Mesothelial cell of epicardium (in vitro differentiated cells): Measurements from ENCODE around the gene ATG2A. TPM values are rescaled to one million over a fixed set of nuclear protein-coding genes. Genes with fewer than 3 reads are reported as not detected.

Source experiments
- DNase-seq, 2 experiments: peaks; one replicate each; pipeline ENCODE4 v3.0.0; 2021; ENCODE audit warnings: low spot score in 2 of 2; ENCODE audit not compliant: unreplicated experiment in 2 of 2
- H3K27ac Mint-ChIP-seq: 2 replicates; pipeline ENCODE4 v1.8.0; 2021; ENCODE audit warnings: mixed read lengths
- H3K27me3 Mint-ChIP-seq: 2 replicates; pipeline ENCODE4 v1.8.0; 2021; ENCODE audit warnings: low read depth, mixed read lengths
- H3K36me3 Mint-ChIP-seq: 2 replicates; pipeline ENCODE4 v1.8.0; 2021; ENCODE audit warnings: mixed read lengths
- H3K4me1 Mint-ChIP-seq: 2 replicates; pipeline ENCODE4 v1.8.0; 2021; ENCODE audit warnings: mixed read lengths
- H3K4me3 Mint-ChIP-seq: 2 replicates; pipeline ENCODE4 v1.8.0; 2021; ENCODE audit warnings: mild to moderate bottlenecking, moderate library complexity, mixed read lengths
- H3K9me3 Mint-ChIP-seq: 2 replicates; pipeline ENCODE4 v1.8.0; 2021; ENCODE audit warnings: mixed read lengths
- CTCF ChIP-seq: fragments of 200-600 bp; sonication (generic); IDR thresholded peaks from one replicate; pipeline ENCODE4 v1.5.0; 2021; ENCODE audit warnings: antibody characterized with exemption; ENCODE audit not compliant: unreplicated experiment
- total RNA-seq: library from RNA; stranded (reverse); gene quantifications from 3 replicates; pipeline ENCODE4 v1.2.1, GENCODE V29; 2021

The ATG2A gene
- total RNA-seq, 1 donor from 2014 or later, result 31.7 TPM

GRCh38 chr11:64856382-64857227, 60.4 kb downstream of the ATG2A start:
- no peak for TF ChIP-seq CTCF
- H3K27ac Mint-ChIP-seq, result no peak overlapping the region
- DNase-seq, result no peak
- peaks cover 1% of the 10 kb centered on the region for H3K4me1 Mint-ChIP-seq
- no peaks in the 10 kb centered on the region for H3K9me3 Mint-ChIP-seq
- H3K36me3 Mint-ChIP-seq, result peaks cover 12% of the 10 kb centered on the region
- no peak overlapping the region for H3K4me3 Mint-ChIP-seq
- no peaks in the 10 kb centered on the region for H3K27me3 Mint-ChIP-seq

- no peak for TF ChIP-seq CTCF
- Mint-ChIP-seq H3K4me1 (peaks cover 1% of the 10 kb centered on the region), H3K36me3 (peaks cover 12% of the 10 kb centered on the region), H3K4me3 (no peak overlapping the region), H3K27ac (peak overlapping the region; percentile 39), H3K27me3 (no peaks in the 10 kb centered on the region), H3K9me3 (no peaks in the 10 kb centered on the region)
- DNase-seq, result no peak
Measured at GRCh38 chr11:64855596-64856304, 61.3 kb downstream of the ATG2A start.

GRCh38 chr11:64854534-64855502, 62.2 kb downstream of the ATG2A start:
- H3K27me3 Mint-ChIP-seq, result no peaks in the 10 kb centered on the region
- no peak overlapping the region for H3K4me3 Mint-ChIP-seq
- no peak for DNase-seq
- peaks cover 9% of the 10 kb centered on the region for H3K36me3 Mint-ChIP-seq
- no peak for TF ChIP-seq CTCF
- H3K9me3 Mint-ChIP-seq, result no peaks in the 10 kb centered on the region
- H3K4me1 Mint-ChIP-seq, result peaks cover 1% of the 10 kb centered on the region
- peak overlapping the region; percentile 39 for H3K27ac Mint-ChIP-seq

DNA sequence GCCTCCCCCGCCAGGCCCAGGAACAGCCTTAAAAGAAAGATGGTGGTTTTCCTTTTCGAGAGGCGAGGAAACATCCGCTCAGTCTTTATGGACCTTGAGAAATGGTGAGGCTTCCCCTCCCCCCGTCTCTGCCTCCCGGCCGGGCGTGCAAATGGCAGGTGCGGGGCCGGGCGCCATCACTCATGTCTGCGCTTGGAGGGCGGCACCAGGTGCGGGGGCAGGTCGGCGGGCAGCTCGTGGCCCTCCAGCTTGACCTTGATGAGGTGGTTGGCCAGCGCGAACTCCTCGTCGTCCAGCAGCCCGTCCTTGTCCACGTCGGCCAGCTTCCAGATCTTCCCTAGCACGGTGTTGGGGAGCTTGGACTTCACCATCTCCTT, 62.9 kb downstream of the ATG2A start:
- H3K9me3 Mint-ChIP-seq, result no peaks in the 10 kb centered on the region
- no peak for TF ChIP-seq CTCF
- H3K27me3 Mint-ChIP-seq, result no peaks in the 10 kb centered on the region
- H3K4me3 Mint-ChIP-seq, result no peak overlapping the region
- H3K4me1 Mint-ChIP-seq, result peaks cover 1% of the 10 kb centered on the region
- peaks cover 9% of the 10 kb centered on the region for H3K36me3 Mint-ChIP-seq
- no peak overlapping the region for H3K27ac Mint-ChIP-seq
- no peak for DNase-seq

GRCh38 chr11:64853709-64854108, 63.3 kb downstream of the ATG2A start:
- H3K27ac Mint-ChIP-seq, result no peak overlapping the region
- H3K9me3 Mint-ChIP-seq, result no peaks in the 10 kb centered on the region
- no peak for TF ChIP-seq CTCF
- H3K4me1 Mint-ChIP-seq, result peaks cover 1% of the 10 kb centered on the region
- no peak overlapping the region for H3K4me3 Mint-ChIP-seq
- H3K36me3 Mint-ChIP-seq, result peaks cover 9% of the 10 kb centered on the region
- H3K27me3 Mint-ChIP-seq, result no peaks in the 10 kb centered on the region
- no peak for DNase-seq
